ENCODE data around the gene AMH. TPM values are rescaled to one million over a fixed set of nuclear protein-coding genes. Genes with fewer than 3 reads are reported as not detected.

AMH gene
- total RNA-seq, 5 donors from 2014 or later (not counting 1 experiment from before 2014, with no cell fraction given): 2.1 to 13.5 (median 5.3) TPM

DNA sequence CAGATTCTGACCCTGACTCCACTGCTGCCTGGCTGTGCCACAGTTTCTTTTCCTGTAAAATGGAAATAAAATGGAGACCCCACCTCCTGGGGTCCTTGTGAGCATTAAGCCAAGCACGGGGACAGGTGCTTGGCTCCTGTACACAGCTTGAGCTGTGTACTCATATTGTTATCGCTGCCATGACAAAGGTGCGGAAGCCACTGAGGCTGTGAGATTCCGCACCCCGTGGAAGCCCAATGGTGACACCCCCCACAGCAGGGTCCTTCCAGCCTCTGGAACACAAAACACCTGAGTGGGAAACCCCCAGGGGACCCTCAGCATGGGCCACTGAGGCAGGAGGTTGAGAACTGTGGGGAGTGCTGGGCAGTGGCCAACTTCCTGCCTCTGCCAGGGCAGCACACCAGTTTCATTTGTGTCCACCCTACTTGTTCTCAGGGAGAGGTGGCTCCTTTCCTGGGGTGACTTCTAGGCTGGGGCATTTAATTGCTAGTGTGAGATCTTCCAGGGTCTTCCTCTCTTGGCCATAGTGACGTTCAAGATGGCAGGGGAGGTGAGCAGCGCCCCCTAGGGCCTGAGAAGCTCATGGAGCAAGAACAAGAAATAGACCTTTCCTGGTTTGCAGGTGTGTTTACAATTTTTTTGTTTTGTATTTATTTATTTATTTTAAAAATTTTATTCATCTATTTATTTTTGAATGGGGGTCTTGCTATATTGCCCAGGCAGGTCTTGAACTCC, 12.5 kb downstream of the AMH start:
- H3K9me3 ChIP-seq: no peaks in the 10 kb centered on the region
- H3K27me3 Mint-ChIP-seq: no peaks in the 10 kb centered on the region
- H3K36me3 Mint-ChIP-seq: no peaks in the 10 kb centered on the region
- CTCF ChIA-PET: interaction anchor here (0.5 to 1.0 kb wide), 2 partner anchors 23 to 132 kb away, joined by 3 to 10 read pairs; no protein-coding TSS in a partner anchor
- WGBS (ENCODE audit: insufficient coverage): 86% methylated on average over 3 of the region's 7 CpGs
- peak in 18 of 35 experiments; percentile 39 to 75 (median 48) for DNase-seq
- no peak overlapping the region for H3K4me3 Mint-ChIP-seq
- H3K9me3 Mint-ChIP-seq: no peaks in the 10 kb centered on the region
- no peaks in the 10 kb centered on the region for H3K36me3 ChIP-seq (ENCODE audit: control insufficient read depth in 2 of 2, extremely low read depth in 1 of 2, insufficient read depth in 1 of 2, low read length in 1 of 2)
- POLR2A ChIA-PET: interaction anchor here in 1 of 2 donors (0.7 kb wide), 1 partner anchor 9 kb away, joined by 4 read pairs; no protein-coding TSS in a partner anchor
- H3K27ac Mint-ChIP-seq: peak overlapping the region; percentile 75 to 82
- no peak overlapping the region for H3K4me3 ChIP-seq (ENCODE audit: control insufficient read depth in 1 of 2, extremely low read depth in 1 of 2, low read length in 1 of 2)
- ATAC-seq (replicated peaks in 1 of 4): no peak
- H3K27ac ChIP-seq (ENCODE audit: low read length): peak overlapping the region; percentile 1
- no peaks in the 10 kb centered on the region for H3K27me3 ChIP-seq (replicated peaks in 1 of 2; ENCODE audit: control insufficient read depth in 2 of 2, extremely low read depth in 1 of 2, insufficient read depth in 2 of 2, low read length in 1 of 2)
- H3K4me1 Mint-ChIP-seq: peaks cover 36 to 40% (median 36%) of the 10 kb centered on the region in 3 donors
- peaks cover 4 to 52% of the 10 kb centered on the region in 2 experiments for H3K4me1 ChIP-seq (ENCODE audit: control insufficient read depth in 1 of 2, extremely low read depth in 1 of 2, insufficient read depth in 2 of 2, low read length in 2 of 2)

DNA sequence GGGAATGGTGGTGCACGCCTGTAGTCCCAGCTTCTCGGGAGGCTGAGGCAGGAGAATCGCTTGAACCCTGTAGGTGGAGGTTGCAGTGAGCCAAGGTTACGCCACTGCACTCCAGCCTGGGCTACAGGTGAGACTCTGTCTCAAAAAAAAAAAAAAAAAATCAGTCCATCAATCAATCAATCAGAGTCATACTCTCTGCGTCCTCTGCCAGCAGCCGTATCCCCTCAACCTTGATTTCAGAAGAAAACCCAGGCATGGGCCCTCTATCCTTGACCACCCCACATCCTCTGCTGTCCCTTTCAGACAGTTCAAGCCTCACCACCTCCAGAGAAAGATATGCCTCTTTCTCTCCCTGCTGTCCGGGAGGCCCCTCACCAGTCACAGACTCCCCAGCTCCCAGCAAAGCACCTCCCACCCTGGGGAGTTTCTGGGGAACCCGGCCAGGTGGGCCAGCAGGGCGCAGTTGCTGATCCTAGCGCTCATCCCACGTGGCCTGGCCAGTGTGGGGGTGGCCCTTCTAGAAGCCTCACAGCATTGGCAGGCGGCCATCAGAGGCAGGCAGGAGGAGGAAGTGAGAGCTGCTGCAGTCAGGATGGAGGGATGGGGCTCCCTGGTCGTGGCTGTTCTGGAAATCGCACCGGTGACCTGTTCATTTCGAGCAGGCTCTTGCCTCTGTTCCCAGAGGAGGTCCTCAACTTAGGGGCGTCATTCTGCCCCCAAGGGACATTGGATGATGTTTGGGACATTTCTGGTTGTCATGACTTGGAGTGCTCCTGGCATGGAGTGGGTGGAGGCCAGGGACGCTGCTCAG, 17.3 kb downstream of the AMH start:
- Mint-ChIP-seq H3K4me3 (peak overlapping the region in 1 of 3 donors; percentile 43), H3K27ac (peak overlapping the region; percentile 34 to 43), H3K27me3 (no peaks in the 10 kb centered on the region), H3K4me1 (peaks cover 12 to 20% (median 18%) of the 10 kb centered on the region in 3 donors), H3K9me3 (no peaks in the 10 kb centered on the region), H3K36me3 (peaks cover 1% of the 10 kb centered on the region)
- Histone ChIP-seq H3K4me3 (ENCODE audit: control insufficient read depth in 1 of 2, extremely low read depth in 1 of 2, low read length in 1 of 2) (no peak overlapping the region), H3K27ac (ENCODE audit: low read length) (no peak overlapping the region), H3K27me3 (replicated peaks in 1 of 2; ENCODE audit: control insufficient read depth in 2 of 2, extremely low read depth in 1 of 2, insufficient read depth in 2 of 2, low read length in 1 of 2) (no peaks in the 10 kb centered on the region), H3K4me1 (ENCODE audit: control insufficient read depth in 1 of 2, extremely low read depth in 1 of 2, insufficient read depth in 2 of 2, low read length in 2 of 2) (peaks cover 4 to 20% of the 10 kb centered on the region in 2 experiments), H3K9me3 (no peaks in the 10 kb centered on the region), H3K36me3 (ENCODE audit: control insufficient read depth in 2 of 2, extremely low read depth in 1 of 2, insufficient read depth in 1 of 2, low read length in 1 of 2) (peaks cover 0 to 2% of the 10 kb centered on the region in 2 donors)
- ATAC-seq (replicated peaks in 1 of 4) (no peak), DNase-seq (peak in 2 of 35 experiments; percentile 45 to 59)
- ChIA-PET CTCF (no interaction called here), POLR2A (interaction anchor here in 1 of 2 donors (0.5 kb wide), 1 partner anchor 8 kb away, joined by 3 read pairs; no protein-coding TSS in a partner anchor)
- 39% methylated on average over 12 of the region's 18 CpGs for WGBS (ENCODE audit: insufficient coverage)

DNA sequence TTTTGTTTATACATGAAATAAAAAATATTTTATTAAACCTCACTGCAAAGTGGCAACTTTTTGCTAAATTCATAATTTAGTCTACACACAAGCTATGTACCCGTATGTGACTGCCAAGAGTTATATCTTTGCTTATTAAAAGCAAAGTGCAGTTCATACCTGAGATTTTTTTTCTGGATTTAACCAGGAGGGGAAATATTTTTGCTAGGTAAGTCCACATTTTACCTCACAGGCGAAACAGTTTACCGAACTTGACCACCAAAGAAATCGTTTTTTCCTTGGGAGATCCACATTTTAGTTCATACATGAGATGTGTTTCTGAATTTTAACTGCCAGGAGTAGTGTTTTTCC, 19.3 kb downstream of the AMH start:
- Mint-ChIP-seq H3K36me3 (peaks cover 10% of the 10 kb centered on the region), H3K27ac (peak overlapping the region; percentile 19 to 60), H3K9me3 (no peaks in the 10 kb centered on the region), H3K4me1 (peaks cover 31 to 34% (median 31%) of the 10 kb centered on the region in 3 donors), H3K27me3 (no peaks in the 10 kb centered on the region), H3K4me3 (peak overlapping the region; percentile 90 to 91 (median 90))
- Histone ChIP-seq H3K36me3 (ENCODE audit: control insufficient read depth in 2 of 2, extremely low read depth in 1 of 2, insufficient read depth in 1 of 2, low read length in 1 of 2) (peaks cover 0 to 23% of the 10 kb centered on the region in 2 donors), H3K27me3 (replicated peaks in 1 of 2; ENCODE audit: control insufficient read depth in 2 of 2, extremely low read depth in 1 of 2, insufficient read depth in 2 of 2, low read length in 1 of 2) (no peaks in the 10 kb centered on the region), H3K27ac (ENCODE audit: low read length) (peak overlapping the region; percentile 60), H3K4me1 (ENCODE audit: control insufficient read depth in 1 of 2, extremely low read depth in 1 of 2, insufficient read depth in 2 of 2, low read length in 2 of 2) (peaks cover 4 to 35% of the 10 kb centered on the region in 2 experiments), H3K9me3 (no peaks in the 10 kb centered on the region), H3K4me3 (ENCODE audit: control insufficient read depth in 1 of 2, extremely low read depth in 1 of 2, low read length in 1 of 2) (peak overlapping the region; percentile 55 to 91)
- no CpG with 5 or more reads among the region's 4 CpGs for WGBS (ENCODE audit: insufficient coverage)
- CTCF ChIA-PET: no interaction called here
- POLR2A ChIA-PET: interaction anchor here in 1 of 2 donors (0.6 kb wide), 1 partner anchor 10 kb away, joined by 5 read pairs; no protein-coding TSS in a partner anchor
- no peak for ATAC-seq (replicated peaks in 1 of 4)
- DNase-seq: no peak

DNA sequence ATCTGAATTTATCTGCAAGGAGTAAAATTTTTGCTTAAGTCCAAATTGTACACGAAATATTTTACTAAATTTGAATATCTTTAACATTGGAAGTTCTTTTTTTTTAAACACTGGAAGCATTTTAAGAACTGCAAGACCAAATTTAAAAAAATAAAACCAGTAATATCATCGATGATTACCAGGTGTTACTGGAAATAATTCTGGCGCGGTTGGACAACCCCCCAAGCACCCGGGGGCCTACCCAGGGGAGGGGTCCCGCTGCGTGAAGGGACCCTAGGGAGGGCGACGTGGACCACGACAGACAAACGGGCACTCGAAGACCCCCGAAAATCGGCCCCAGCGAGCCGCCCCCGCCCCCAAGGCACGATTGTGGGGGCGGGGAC, 19.7 kb downstream of the AMH start:
- CTCF ChIA-PET: no interaction called here
- POLR2A ChIA-PET: no interaction called here
- Histone ChIP-seq H3K27ac (ENCODE audit: low read length) (peak overlapping the region; percentile 60), H3K4me1 (ENCODE audit: control insufficient read depth in 1 of 2, extremely low read depth in 1 of 2, insufficient read depth in 2 of 2, low read length in 2 of 2) (peaks cover 4 to 39% of the 10 kb centered on the region in 2 experiments), H3K36me3 (ENCODE audit: control insufficient read depth in 2 of 2, extremely low read depth in 1 of 2, insufficient read depth in 1 of 2, low read length in 1 of 2) (peaks cover 0 to 24% of the 10 kb centered on the region in 2 donors), H3K27me3 (replicated peaks in 1 of 2; ENCODE audit: control insufficient read depth in 2 of 2, extremely low read depth in 1 of 2, insufficient read depth in 2 of 2, low read length in 1 of 2) (no peaks in the 10 kb centered on the region), H3K9me3 (no peaks in the 10 kb centered on the region), H3K4me3 (ENCODE audit: control insufficient read depth in 1 of 2, extremely low read depth in 1 of 2, low read length in 1 of 2) (peak overlapping the region; percentile 55 to 91)
- H3K9me3 Mint-ChIP-seq: no peaks in the 10 kb centered on the region
- H3K4me1 Mint-ChIP-seq: peaks cover 34 to 38% (median 35%) of the 10 kb centered on the region in 3 donors
- H3K36me3 Mint-ChIP-seq: peaks cover 10% of the 10 kb centered on the region
- H3K4me3 Mint-ChIP-seq: peak overlapping the region; percentile 90 to 91 (median 90)
- ATAC-seq (replicated peaks in 1 of 4) (no peak), DNase-seq (no peak)
- no peaks in the 10 kb centered on the region for H3K27me3 Mint-ChIP-seq
- WGBS (ENCODE audit: insufficient coverage): 0% methylated on average over 13 of the region's 19 CpGs
- peak overlapping the region in 1 of 2 donors; percentile 60 for H3K27ac Mint-ChIP-seq

DNA sequence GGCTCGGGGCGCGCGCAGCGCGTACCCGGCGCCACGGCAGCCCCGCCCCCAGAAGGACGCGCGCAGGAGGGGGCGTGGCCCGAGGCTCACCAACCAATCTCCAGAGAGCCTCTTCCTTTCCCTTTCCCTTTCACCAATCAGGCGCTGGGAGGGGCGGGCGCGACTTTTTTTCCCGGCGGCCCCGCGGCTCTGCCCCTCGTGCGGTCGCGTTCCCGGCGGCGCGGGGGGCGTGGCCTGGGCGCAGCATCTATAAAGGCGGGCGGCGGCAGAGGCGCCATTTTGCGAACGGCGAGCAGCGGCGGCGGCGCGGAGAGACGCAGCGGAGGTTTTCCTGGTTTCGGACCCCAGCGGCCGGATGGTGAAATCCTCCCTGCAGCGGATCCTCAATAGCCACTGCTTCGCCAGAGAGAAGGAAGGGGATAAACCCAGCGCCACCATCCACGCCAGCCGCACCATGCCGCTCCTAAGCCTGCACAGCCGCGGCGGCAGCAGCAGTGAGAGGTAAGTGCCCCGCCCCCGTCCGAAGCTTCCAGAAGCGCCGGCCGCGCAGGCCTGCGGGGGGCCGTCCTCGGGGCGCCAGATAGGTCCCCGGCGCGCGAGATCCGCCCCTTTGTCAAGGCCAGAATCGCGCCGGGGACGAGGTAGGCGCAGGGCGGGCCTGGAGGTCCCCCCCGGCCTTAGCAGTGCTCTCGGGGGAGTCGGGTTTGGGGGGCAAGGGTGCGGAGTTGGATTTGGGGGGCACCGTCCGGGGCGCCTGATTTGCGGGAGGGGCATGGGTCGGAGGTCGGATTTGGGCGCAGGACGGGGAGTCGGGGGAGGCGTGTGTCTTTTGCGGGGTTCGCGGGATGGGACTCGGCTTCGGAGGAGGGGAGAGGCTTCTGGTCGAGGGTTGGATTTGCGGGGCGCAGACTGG, 20.4 kb downstream of the AMH start:
- Histone ChIP-seq H3K27ac (ENCODE audit: low read length) (peak overlapping the region; percentile 85), H3K4me3 (ENCODE audit: control insufficient read depth in 1 of 2, extremely low read depth in 1 of 2, low read length in 1 of 2) (peak overlapping the region; percentile 96 to 99), H3K9me3 (no peaks in the 10 kb centered on the region), H3K36me3 (ENCODE audit: control insufficient read depth in 2 of 2, extremely low read depth in 1 of 2, insufficient read depth in 1 of 2, low read length in 1 of 2) (peaks cover 0 to 24% of the 10 kb centered on the region in 2 donors), H3K4me1 (ENCODE audit: control insufficient read depth in 1 of 2, extremely low read depth in 1 of 2, insufficient read depth in 2 of 2, low read length in 2 of 2) (peaks cover 6 to 46% of the 10 kb centered on the region in 2 experiments), H3K27me3 (replicated peaks in 1 of 2; ENCODE audit: control insufficient read depth in 2 of 2, extremely low read depth in 1 of 2, insufficient read depth in 2 of 2, low read length in 1 of 2) (no peaks in the 10 kb centered on the region)
- DNase-seq: peak; percentile 95 to 99 (median 99)
- peak overlapping the region; percentile 90 to 91 (median 90) for H3K4me3 Mint-ChIP-seq
- ATAC-seq (replicated peaks in 1 of 4): peak; percentile 80 to 86 (median 84)
- ChIA-PET POLR2A (no interaction called here), CTCF (no interaction called here)
- H3K27me3 Mint-ChIP-seq: no peaks in the 10 kb centered on the region
- H3K4me1 Mint-ChIP-seq: peaks cover 41 to 45% (median 41%) of the 10 kb centered on the region in 3 donors
- no peaks in the 10 kb centered on the region for H3K9me3 Mint-ChIP-seq
- H3K27ac Mint-ChIP-seq: peak overlapping the region; percentile 88 to 91
- WGBS (ENCODE audit: insufficient coverage): under 1% methylated on average over 94 of the region's 103 CpGs
- H3K36me3 Mint-ChIP-seq: peaks cover 10% of the 10 kb centered on the region
